WTC11 (cell line): ENCODE data around the gene LRRC57. TPM values are rescaled to one million over a fixed set of nuclear protein-coding genes. Genes with fewer than 3 reads are reported as not detected.

ENCODE experiments used
- ATAC-seq: fragments of 200-7000 bp; cut with Tn5 transposase; 2 replicates; pipeline ENCODE4 v1.10.0; 2021; ENCODE audit warnings: mild to moderate bottlenecking, moderate library complexity
- CTCF ChIA-PET: fragments of 300-600 bp; sonication (Branson Sonifier 250); formaldehyde crosslinking; loops from one replicate; lab custom pipeline; 2021; ENCODE audit warnings: antibody characterized with exemption; lab: Charles Lee
- POLR2A ChIA-PET: fragments of 350-600 bp; sonication (Branson Sonifier 250); formaldehyde crosslinking; loops from one replicate; lab custom pipeline; 2021; ENCODE audit warnings: antibody characterized with exemption; lab: Charles Lee
- DNase-seq: peaks from one replicate; pipeline ENCODE4 v3.0.0; 2021; ENCODE audit warnings: low spot score
- H3K27ac Mint-ChIP-seq: 2 replicates; pipeline ENCODE4 v1.8.0; 2021; ENCODE audit warnings: mixed read lengths
- H3K27me3 Mint-ChIP-seq: 2 replicates; pipeline ENCODE4 v1.8.0; 2021; ENCODE audit warnings: low read depth, mild to moderate bottlenecking, moderate library complexity, mixed read lengths
- H3K36me3 Mint-ChIP-seq: 2 replicates; pipeline ENCODE4 v1.8.0; 2021; ENCODE audit warnings: mixed read lengths
- H3K4me1 Mint-ChIP-seq: 2 replicates; pipeline ENCODE4 v1.8.0; 2022; ENCODE audit warnings: mixed read lengths
- H3K4me3 Mint-ChIP-seq: 2 replicates; pipeline ENCODE4 v1.8.0; 2021; ENCODE audit warnings: mild to moderate bottlenecking, moderate library complexity, mixed read lengths
- H3K9me3 Mint-ChIP-seq: 2 replicates; pipeline ENCODE4 v1.8.0; 2021; ENCODE audit warnings: mixed read lengths
- CREB1 ChIP-seq: sonication (generic); formaldehyde crosslinking; IDR thresholded peaks from 2 replicates; pipeline ENCODE4 v1.8.0; 2023; ENCODE audit warnings: mild to moderate bottlenecking, missing genetic modification reagents
- ETV6 ChIP-seq: sonication (generic); formaldehyde crosslinking; IDR thresholded peaks from 2 replicates; pipeline ENCODE4 v1.8.1; 2022; ENCODE audit warnings: mild to moderate bottlenecking, missing genetic modification reagents
- FOXP1 ChIP-seq: sonication (generic); formaldehyde crosslinking; IDR thresholded peaks from 2 replicates; pipeline ENCODE4 v1.8.0; 2022; ENCODE audit warnings: missing genetic modification reagents, mild to moderate bottlenecking, moderate library complexity, borderline replicate concordance
- HMGA2 ChIP-seq: fragments of 250-450 bp; sonication (Bioruptor Pico); IDR thresholded peaks from 2 replicates; pipeline ENCODE4 v1.4.0; 2021; ENCODE audit warnings: mild to moderate bottlenecking, moderate library complexity
- NFE2L1 ChIP-seq: sonication (generic); formaldehyde crosslinking; IDR thresholded peaks from 2 replicates; pipeline ENCODE4 v1.8.1; 2023; ENCODE audit warnings: missing genetic modification reagents
- NR1H2 ChIP-seq: sonication (generic); formaldehyde crosslinking; IDR thresholded peaks from 2 replicates; pipeline ENCODE4 v1.9.0; 2021; ENCODE audit warnings: mild to moderate bottlenecking, moderate library complexity, missing genetic modification reagents
- OVOL2 ChIP-seq: fragments of 250-450 bp; sonication (Bioruptor Pico); IDR thresholded peaks from 2 replicates; pipeline ENCODE4 v1.9.0; 2021; ENCODE audit warnings: mild to moderate bottlenecking, borderline replicate concordance
- RORB ChIP-seq: fragments of 250-450 bp; sonication (Bioruptor Pico); IDR thresholded peaks from 2 replicates; pipeline ENCODE4 v1.9.0; 2021; ENCODE audit warnings: mild to moderate bottlenecking
- SMAD3 ChIP-seq: sonication (generic); formaldehyde crosslinking; IDR thresholded peaks from 2 replicates; pipeline ENCODE4 v1.8.0; 2022; ENCODE audit warnings: missing genetic modification reagents, mild to moderate bottlenecking, borderline replicate concordance
- TEAD1 ChIP-seq: sonication (generic); formaldehyde crosslinking; IDR thresholded peaks from 2 replicates; pipeline ENCODE4 v1.8.0; 2022; ENCODE audit warnings: mild to moderate bottlenecking, missing genetic modification reagents
- ZNF121 ChIP-seq: sonication (generic); formaldehyde crosslinking; IDR thresholded peaks from 2 replicates; pipeline ENCODE4 v1.8.0; 2023; ENCODE audit warnings: missing genetic modification reagents
- ZNF232 ChIP-seq: sonication (generic); formaldehyde crosslinking; IDR thresholded peaks from 2 replicates; pipeline ENCODE4 v1.8.0; 2022; ENCODE audit warnings: mild to moderate bottlenecking, missing genetic modification reagents
- ZNF317 ChIP-seq: sonication (generic); formaldehyde crosslinking; IDR thresholded peaks from 2 replicates; pipeline ENCODE4 v1.8.1; 2023; ENCODE audit warnings: low read depth, mild to moderate bottlenecking, moderate library complexity, missing genetic modification reagents, borderline replicate concordance
- ZNF423 ChIP-seq: fragments of 250-450 bp; sonication (Bioruptor Pico); IDR thresholded peaks from 2 replicates; pipeline ENCODE4 v2.1.2; 2022; ENCODE audit warnings: mild to moderate bottlenecking, moderate library complexity
- total RNA-seq: library from RNA; stranded (reverse); gene quantifications from 3 replicates; pipeline ENCODE4 v1.2.3, GENCODE V29; 2021
- TF ChIP-seq, protein P1 (sequence below): fragments of 250-450 bp; sonication (Bioruptor Pico); conservative IDR thresholded peaks from 2 replicates; pipeline ENCODE4 v1.9.0; 2021; ENCODE audit warnings: mild to moderate bottlenecking
- TF ChIP-seq, protein P2 (sequence below): sonication (generic); formaldehyde crosslinking; IDR thresholded peaks from 2 replicates; pipeline ENCODE4 v1.8.0; 2023; ENCODE audit warnings: missing genetic modification reagents, mild to moderate bottlenecking, borderline replicate concordance
- TF ChIP-seq, protein P3 (sequence below): sonication (generic); formaldehyde crosslinking; IDR thresholded peaks from 2 replicates; pipeline ENCODE4 v1.8.1; 2023; ENCODE audit warnings: mild to moderate bottlenecking, missing genetic modification reagents
- TF ChIP-seq, protein P4 (sequence below): fragments of 250-450 bp; sonication (Bioruptor Pico); IDR thresholded peaks from 2 replicates; pipeline ENCODE4 v1.9.0; 2021; ENCODE audit warnings: mild to moderate bottlenecking
- TF ChIP-seq, protein P5 (sequence below): sonication (generic); formaldehyde crosslinking; IDR thresholded peaks from 2 replicates; pipeline ENCODE4 v1.8.1; 2022; ENCODE audit warnings: mild to moderate bottlenecking, missing genetic modification reagents, moderate library complexity, borderline replicate concordance
- TF ChIP-seq, protein P6 (sequence below): sonication (generic); formaldehyde crosslinking; IDR thresholded peaks from 2 replicates; pipeline ENCODE4 v1.8.1; 2023; ENCODE audit warnings: mild to moderate bottlenecking, moderate library complexity, missing genetic modification reagents
- TF ChIP-seq, protein P7 (sequence below): sonication (generic); formaldehyde crosslinking; IDR thresholded peaks from 2 replicates; pipeline ENCODE4 v1.8.1; 2023; ENCODE audit warnings: mild to moderate bottlenecking, missing genetic modification reagents, moderate library complexity

LRRC57 gene
- total RNA-seq, 1 experiment from 2014 or later = 13.3 TPM

DNA sequence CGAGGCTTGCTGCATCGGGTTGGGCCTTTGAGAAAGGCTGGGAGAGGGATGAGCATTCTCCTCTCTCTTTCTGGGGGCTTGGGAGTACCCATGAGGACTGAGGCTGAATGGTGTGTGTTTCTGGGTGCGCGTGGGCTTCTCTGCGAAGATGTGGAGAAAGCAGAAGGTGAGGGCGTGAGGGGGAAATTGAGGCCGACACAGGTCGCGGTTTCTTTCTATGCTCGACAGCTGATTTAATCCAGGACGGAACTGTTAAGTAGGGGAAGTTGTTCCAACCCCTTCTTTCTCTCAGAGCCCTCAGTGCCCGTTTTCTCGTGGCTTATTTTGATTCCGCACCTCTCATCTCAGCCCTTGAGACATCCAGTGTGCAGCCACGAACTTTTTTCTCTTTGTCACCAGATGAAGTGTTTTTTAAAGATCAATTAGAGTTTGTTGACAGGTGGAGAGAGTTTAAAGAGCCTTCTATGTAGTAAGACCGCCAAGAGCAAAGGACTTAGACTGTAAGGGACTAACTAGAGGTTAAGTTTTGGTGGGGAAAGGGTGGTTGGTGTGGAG lies 27.5 kb upstream of the LRRC57 start:
- Mint-ChIP-seq H3K9me3 (no peaks in the 10 kb centered on the region), H3K27ac (no peak overlapping the region), H3K36me3 (no peaks in the 10 kb centered on the region), H3K27me3 (peaks cover 72% of the 10 kb centered on the region), H3K4me3 (peak overlapping the region; percentile 90), H3K4me1 (peaks cover 17% of the 10 kb centered on the region)
- POLR2A ChIA-PET = interaction anchor here (0.6 to 2.1 kb wide), 4 partner anchors 8 to 323 kb away, joined by 3 to 10 read pairs (median 6); partner anchors contain the start of genes HAUS2, LRRC57 and ZNF106
- CTCF ChIA-PET = interaction anchor here (0.6 to 1.8 kb wide), 3 partner anchors 15 to 123 kb away, joined by 4 to 13 read pairs (median 11); no protein-coding TSS in a partner anchor
- TF ChIP-seq ZNF232 (CRISPR knock-in tag) (no peak), ZNF423 (no peak), HMGA2 (no peak), TEAD1 (CRISPR knock-in tag) (no peak), NFE2L1 (CRISPR knock-in tag) (no peak), NR1H2 (CRISPR knock-in tag) (no peak), ETV6 (CRISPR knock-in tag) (no peak)
- TF ChIP-seq, protein P1, sequence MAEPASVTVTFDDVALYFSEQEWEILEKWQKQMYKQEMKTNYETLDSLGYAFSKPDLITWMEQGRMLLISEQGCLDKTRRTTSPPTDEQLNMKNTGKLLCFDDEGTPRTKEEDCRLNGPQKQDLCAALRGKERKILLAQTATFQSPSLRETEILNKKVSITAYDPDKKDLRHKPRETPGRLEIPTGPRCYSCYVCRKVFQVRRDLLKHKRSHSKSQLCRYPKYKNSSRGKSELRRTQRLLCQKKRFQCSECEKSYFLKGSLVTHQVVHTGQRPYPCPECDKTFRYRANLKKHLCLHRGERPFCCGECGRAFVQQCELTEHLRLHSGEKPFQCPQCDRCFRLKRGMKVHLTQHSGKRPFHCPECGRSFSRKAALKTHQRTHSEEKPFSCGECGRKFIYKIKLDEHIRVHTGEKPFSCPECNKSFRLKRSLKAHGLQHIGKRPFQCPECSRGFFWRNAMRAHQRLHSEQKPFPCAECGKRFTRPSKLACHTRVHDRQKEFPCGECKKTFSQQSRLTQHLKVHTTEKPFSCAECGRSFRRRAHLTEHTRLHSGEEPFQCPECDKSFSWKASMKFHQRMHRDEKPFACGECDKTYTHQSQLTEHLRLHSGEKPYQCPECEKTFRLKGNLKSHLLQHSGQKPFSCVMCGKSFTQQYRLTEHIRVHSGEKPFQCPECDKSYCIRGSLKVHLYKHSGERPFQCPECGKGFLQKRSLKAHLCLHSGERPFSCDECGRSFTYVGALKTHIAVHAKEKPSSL (CRISPR knock-in tag) = no peak
- TF ChIP-seq, protein P2, sequence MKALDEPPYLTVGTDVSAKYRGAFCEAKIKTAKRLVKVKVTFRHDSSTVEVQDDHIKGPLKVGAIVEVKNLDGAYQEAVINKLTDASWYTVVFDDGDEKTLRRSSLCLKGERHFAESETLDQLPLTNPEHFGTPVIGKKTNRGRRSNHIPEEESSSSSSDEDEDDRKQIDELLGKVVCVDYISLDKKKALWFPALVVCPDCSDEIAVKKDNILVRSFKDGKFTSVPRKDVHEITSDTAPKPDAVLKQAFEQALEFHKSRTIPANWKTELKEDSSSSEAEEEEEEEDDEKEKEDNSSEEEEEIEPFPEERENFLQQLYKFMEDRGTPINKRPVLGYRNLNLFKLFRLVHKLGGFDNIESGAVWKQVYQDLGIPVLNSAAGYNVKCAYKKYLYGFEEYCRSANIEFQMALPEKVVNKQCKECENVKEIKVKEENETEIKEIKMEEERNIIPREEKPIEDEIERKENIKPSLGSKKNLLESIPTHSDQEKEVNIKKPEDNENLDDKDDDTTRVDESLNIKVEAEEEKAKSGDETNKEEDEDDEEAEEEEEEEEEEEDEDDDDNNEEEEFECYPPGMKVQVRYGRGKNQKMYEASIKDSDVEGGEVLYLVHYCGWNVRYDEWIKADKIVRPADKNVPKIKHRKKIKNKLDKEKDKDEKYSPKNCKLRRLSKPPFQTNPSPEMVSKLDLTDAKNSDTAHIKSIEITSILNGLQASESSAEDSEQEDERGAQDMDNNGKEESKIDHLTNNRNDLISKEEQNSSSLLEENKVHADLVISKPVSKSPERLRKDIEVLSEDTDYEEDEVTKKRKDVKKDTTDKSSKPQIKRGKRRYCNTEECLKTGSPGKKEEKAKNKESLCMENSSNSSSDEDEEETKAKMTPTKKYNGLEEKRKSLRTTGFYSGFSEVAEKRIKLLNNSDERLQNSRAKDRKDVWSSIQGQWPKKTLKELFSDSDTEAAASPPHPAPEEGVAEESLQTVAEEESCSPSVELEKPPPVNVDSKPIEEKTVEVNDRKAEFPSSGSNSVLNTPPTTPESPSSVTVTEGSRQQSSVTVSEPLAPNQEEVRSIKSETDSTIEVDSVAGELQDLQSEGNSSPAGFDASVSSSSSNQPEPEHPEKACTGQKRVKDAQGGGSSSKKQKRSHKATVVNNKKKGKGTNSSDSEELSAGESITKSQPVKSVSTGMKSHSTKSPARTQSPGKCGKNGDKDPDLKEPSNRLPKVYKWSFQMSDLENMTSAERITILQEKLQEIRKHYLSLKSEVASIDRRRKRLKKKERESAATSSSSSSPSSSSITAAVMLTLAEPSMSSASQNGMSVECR (CRISPR knock-in tag) = no peak
- TF ChIP-seq, protein P3, sequence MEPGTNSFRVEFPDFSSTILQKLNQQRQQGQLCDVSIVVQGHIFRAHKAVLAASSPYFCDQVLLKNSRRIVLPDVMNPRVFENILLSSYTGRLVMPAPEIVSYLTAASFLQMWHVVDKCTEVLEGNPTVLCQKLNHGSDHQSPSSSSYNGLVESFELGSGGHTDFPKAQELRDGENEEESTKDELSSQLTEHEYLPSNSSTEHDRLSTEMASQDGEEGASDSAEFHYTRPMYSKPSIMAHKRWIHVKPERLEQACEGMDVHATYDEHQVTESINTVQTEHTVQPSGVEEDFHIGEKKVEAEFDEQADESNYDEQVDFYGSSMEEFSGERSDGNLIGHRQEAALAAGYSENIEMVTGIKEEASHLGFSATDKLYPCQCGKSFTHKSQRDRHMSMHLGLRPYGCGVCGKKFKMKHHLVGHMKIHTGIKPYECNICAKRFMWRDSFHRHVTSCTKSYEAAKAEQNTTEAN = no peak
- TF ChIP-seq, protein P4, sequence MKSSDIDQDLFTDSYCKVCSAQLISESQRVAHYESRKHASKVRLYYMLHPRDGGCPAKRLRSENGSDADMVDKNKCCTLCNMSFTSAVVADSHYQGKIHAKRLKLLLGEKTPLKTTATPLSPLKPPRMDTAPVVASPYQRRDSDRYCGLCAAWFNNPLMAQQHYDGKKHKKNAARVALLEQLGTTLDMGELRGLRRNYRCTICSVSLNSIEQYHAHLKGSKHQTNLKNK (CRISPR knock-in tag) = no peak
- ATAC-seq = no peak
- DNase-seq = no peak

DNA sequence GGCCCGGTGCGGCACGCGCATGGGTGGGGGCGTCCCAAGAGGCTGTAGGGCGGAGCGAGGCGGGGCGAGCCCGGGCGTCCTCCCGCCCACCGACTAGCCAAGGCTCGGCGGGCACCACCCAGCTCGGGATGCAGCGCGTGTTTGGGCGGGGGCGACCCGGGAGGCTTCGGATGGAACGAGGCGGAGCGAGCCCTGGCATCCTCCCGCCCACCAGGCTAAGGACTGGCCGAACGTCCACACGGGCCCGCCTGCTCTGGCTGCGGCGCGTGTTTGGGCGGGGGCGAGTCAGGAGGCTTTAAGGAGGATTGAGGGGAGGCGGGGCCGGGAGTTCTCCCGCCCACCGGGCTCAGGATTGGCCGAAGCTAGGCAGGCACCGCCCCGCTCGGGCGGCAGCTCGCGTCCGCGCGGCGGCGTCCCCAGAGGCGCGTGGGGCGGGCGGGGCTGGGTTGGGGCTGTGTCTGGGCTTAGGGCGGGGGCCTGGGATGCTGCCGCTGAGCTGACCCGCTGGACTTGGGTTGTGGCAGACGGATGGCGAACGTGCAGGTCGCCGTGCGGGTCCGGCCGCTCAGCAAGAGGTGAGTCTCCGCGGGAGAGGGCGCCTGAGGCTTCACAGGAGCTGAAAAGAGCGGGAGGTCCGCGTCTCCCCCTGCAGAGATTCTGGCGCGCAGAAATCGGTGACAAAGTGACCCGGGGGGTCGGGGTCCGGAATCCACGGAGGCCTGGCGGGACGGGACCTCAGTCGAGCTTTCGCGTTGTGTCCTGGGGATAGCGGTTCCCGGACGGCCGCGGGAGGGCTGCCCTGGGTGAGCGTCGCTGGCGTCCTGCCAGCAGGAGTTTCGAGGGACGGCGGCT lies 26.8 kb upstream of the LRRC57 start, which contains the start of gene STARD9:
STARD9 (plus strand) TSS at position 419 of the 852 bp plus-strand sequence; CDS start at position 529, 110 bp downstream.
- peak; percentile 97 for ATAC-seq
- CTCF ChIA-PET = interaction anchor here (0.6 to 1.8 kb wide), 8 partner anchors 11 to 351 kb away, joined by 3 to 13 read pairs (median 4); no protein-coding TSS in a partner anchor
- Mint-ChIP-seq H3K4me3 (peak within 1 kb of the TSS; percentile 90), H3K27me3 (peaks cover 65% of the 10 kb centered on the region), H3K9me3 (no peaks in the 10 kb centered on the region), H3K27ac (peak within 1 kb of the TSS; percentile 15), H3K4me1 (peaks cover 12% of the 10 kb centered on the region), H3K36me3 (no peaks in the 10 kb centered on the region)
- DNase-seq = peak; percentile 99
- POLR2A ChIA-PET = interaction anchor here (0.6 to 2.1 kb wide), 6 partner anchors 8 to 323 kb away, joined by 3 to 10 read pairs (median 4); partner anchors contain the start of genes HAUS2, LRRC57 and ZNF106
- TF ChIP-seq RORB (no peak), SMAD3 (0 out of 2 replicates have a peak, but pooled peaks have one; percentile 44), FOXP1 (peak; percentile 82), ZNF121 (CRISPR knock-in tag) (peak; percentile 36; the same call in 1 of the 2 replicates), OVOL2 (CRISPR knock-in tag) (no peak), CREB1 (CRISPR knock-in tag) (0 out of 2 replicates have a peak, but pooled peaks have one; percentile 44), ZNF317 (CRISPR knock-in tag) (peak; percentile 54; the same call in 1 of the 2 replicates)
- TF ChIP-seq, protein P5, sequence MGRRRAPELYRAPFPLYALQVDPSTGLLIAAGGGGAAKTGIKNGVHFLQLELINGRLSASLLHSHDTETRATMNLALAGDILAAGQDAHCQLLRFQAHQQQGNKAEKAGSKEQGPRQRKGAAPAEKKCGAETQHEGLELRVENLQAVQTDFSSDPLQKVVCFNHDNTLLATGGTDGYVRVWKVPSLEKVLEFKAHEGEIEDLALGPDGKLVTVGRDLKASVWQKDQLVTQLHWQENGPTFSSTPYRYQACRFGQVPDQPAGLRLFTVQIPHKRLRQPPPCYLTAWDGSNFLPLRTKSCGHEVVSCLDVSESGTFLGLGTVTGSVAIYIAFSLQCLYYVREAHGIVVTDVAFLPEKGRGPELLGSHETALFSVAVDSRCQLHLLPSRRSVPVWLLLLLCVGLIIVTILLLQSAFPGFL (CRISPR knock-in tag) = no peak
- TF ChIP-seq, protein P6, sequence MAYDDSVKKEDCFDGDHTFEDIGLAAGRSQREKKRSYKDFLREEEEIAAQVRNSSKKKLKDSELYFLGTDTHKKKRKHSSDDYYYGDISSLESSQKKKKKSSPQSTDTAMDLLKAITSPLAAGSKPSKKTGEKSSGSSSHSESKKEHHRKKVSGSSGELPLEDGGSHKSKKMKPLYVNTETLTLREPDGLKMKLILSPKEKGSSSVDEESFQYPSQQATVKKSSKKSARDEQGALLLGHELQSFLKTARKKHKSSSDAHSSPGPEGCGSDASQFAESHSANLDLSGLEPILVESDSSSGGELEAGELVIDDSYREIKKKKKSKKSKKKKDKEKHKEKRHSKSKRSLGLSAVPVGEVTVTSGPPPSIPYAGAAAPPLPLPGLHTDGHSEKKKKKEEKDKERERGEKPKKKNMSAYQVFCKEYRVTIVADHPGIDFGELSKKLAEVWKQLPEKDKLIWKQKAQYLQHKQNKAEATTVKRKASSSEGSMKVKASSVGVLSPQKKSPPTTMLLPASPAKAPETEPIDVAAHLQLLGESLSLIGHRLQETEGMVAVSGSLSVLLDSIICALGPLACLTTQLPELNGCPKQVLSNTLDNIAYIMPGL = peak; percentile 39; the same call in 1 of the 2 replicates
- TF ChIP-seq, protein P7, sequence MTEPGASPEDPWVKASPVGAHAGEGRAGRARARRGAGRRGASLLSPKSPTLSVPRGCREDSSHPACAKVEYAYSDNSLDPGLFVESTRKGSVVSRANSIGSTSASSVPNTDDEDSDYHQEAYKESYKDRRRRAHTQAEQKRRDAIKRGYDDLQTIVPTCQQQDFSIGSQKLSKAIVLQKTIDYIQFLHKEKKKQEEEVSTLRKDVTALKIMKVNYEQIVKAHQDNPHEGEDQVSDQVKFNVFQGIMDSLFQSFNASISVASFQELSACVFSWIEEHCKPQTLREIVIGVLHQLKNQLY (CRISPR knock-in tag) = no peak
